Endodermal cell (in vitro differentiated cells): Measurements from ENCODE around the gene ZBTB46. TPM values are rescaled to one million over a fixed set of nuclear protein-coding genes. Genes with fewer than 3 reads are reported as not detected.

Experiments used
- DNase-seq: peaks from one replicate; pipeline ENCODE4 v3.0.0-alpha.2; 2017
- H3K27ac ChIP-seq: 2 replicates; pipeline ENCODE4 v1.5.1; 2013; ENCODE audit warnings: mild to moderate bottlenecking, low read depth, low read length, moderate library complexity
- H3K27me3 ChIP-seq: 2 replicates; pipeline ENCODE4 v1.6.1; 2013; ENCODE audit warnings: mild to moderate bottlenecking, low read length, moderate library complexity; ENCODE audit not compliant: insufficient read depth, control insufficient read depth, poor library complexity, severe bottlenecking
- H3K36me3 ChIP-seq: 2 replicates; pipeline ENCODE4 v1.7.0; 2013; ENCODE audit warnings: mild to moderate bottlenecking, low read length, moderate library complexity; ENCODE audit not compliant: control insufficient read depth, insufficient read depth
- H3K4me1 ChIP-seq: one replicate; pipeline ENCODE4 v1.7.0; 2013; ENCODE audit warnings: low read length; ENCODE audit not compliant: control insufficient read depth, insufficient read depth
- H3K4me3 ChIP-seq: 2 replicates; pipeline ENCODE4 v1.5.1; 2013; ENCODE audit warnings: mild to moderate bottlenecking, low read length, moderate library complexity
- H3K9ac ChIP-seq: 2 replicates; pipeline ENCODE4 v1.6.1; 2013; ENCODE audit warnings: mild to moderate bottlenecking, low read length, moderate library complexity; ENCODE audit not compliant: poor library complexity, severe bottlenecking; ENCODE audit errors: extremely low read depth
- H3K9me3 ChIP-seq: 2 replicates; pipeline ENCODE4 v1.6.1; 2013; ENCODE audit warnings: mild to moderate bottlenecking, low read length, moderate library complexity; ENCODE audit not compliant: control insufficient read depth
- H3K27ac Mint-ChIP-seq: 2 replicates; pipeline ENCODE4 v1.8.0; 2020; ENCODE audit warnings: mixed read lengths
- H3K27me3 Mint-ChIP-seq: 2 replicates; pipeline ENCODE4 v1.8.0; 2021; ENCODE audit warnings: mild to moderate bottlenecking, mixed read lengths; ENCODE audit not compliant: insufficient read depth
- H3K36me3 Mint-ChIP-seq: 2 replicates; pipeline ENCODE4 v1.8.0; 2020; ENCODE audit warnings: low read depth, mixed read lengths
- H3K4me1 Mint-ChIP-seq: 2 replicates; pipeline ENCODE4 v1.8.0; 2020; ENCODE audit warnings: mixed read lengths
- H3K4me3 Mint-ChIP-seq: 2 replicates; pipeline ENCODE4 v1.8.0; 2020; ENCODE audit warnings: mild to moderate bottlenecking, moderate library complexity, mixed read lengths
- H3K9me3 Mint-ChIP-seq: 2 replicates; pipeline ENCODE4 v1.8.0; 2020; ENCODE audit warnings: mild to moderate bottlenecking, mixed read lengths
- WGBS, 2 experiments: methylation state at CpG; one replicate each; pipeline versions ENCODE4 v1.1.5 to v1.1.7; 2013; ENCODE audit warnings: missing lambda C conversion rate in 2 of 2, mixed read lengths in 1 of 2; ENCODE audit not compliant: insufficient coverage in 1 of 2, insufficient read length in 1 of 2; 5-methylcytosine and 5-hydroxymethylcytosine counted together
- total RNA-seq, 2 donors: library from RNA; stranded (reverse); fragmentation: NEBNext Ultra II Directional in 1 of 2; extraction: Animal tissue kit (Norgen Biotek cat#: 25700) in 1 of 2; gene quantifications; 2 replicates in 1 of 2; 3 replicates in 1 of 2; pipeline ENCODE4 v1.2.1, GENCODE V29; 2021
- TF ChIP-seq, protein P1 (sequence below): fragments of 200-600 bp; sonication (generic); conservative IDR thresholded peaks from 2 replicates; pipeline ENCODE4 v1.5.0; 2021; ENCODE audit warnings: antibody characterized with exemption, mild to moderate bottlenecking

ZBTB46 gene
- total RNA-seq, 2 donors from 2014 or later = 24.9 to 25.9 TPM

GRCh38 chr20:63755933-63756647 lies 75.0 kb downstream of the ZBTB46 start:
- Mint-ChIP-seq H3K36me3 (peaks cover 25% of the 10 kb centered on the region), H3K9me3 (peaks cover 2% of the 10 kb centered on the region), H3K27me3 (no peaks in the 10 kb centered on the region), H3K4me3 (no peak overlapping the region), H3K4me1 (peaks cover 5% of the 10 kb centered on the region), H3K27ac (no peak overlapping the region)
- H3K9me3 ChIP-seq = no peaks in the 10 kb centered on the region
- TF ChIP-seq, protein P1, sequence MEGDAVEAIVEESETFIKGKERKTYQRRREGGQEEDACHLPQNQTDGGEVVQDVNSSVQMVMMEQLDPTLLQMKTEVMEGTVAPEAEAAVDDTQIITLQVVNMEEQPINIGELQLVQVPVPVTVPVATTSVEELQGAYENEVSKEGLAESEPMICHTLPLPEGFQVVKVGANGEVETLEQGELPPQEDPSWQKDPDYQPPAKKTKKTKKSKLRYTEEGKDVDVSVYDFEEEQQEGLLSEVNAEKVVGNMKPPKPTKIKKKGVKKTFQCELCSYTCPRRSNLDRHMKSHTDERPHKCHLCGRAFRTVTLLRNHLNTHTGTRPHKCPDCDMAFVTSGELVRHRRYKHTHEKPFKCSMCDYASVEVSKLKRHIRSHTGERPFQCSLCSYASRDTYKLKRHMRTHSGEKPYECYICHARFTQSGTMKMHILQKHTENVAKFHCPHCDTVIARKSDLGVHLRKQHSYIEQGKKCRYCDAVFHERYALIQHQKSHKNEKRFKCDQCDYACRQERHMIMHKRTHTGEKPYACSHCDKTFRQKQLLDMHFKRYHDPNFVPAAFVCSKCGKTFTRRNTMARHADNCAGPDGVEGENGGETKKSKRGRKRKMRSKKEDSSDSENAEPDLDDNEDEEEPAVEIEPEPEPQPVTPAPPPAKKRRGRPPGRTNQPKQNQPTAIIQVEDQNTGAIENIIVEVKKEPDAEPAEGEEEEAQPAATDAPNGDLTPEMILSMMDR = no peak
- H3K36me3 ChIP-seq = peaks cover 12% of the 10 kb centered on the region
- no peak overlapping the region for H3K4me3 ChIP-seq
- DNase-seq = no peak
- no peaks in the 10 kb centered on the region for H3K4me1 ChIP-seq
- H3K27ac ChIP-seq = no peak overlapping the region
- no peaks in the 10 kb centered on the region for H3K27me3 ChIP-seq
- 88 to 94% methylated on average over 15 to 18 of the region's 18 CpGs for WGBS, 2 experiments
- no peak overlapping the region for H3K9ac ChIP-seq

- peaks cover 13% of the 10 kb centered on the region for H3K36me3 Mint-ChIP-seq
- no peak overlapping the region for H3K4me3 ChIP-seq
- no peaks in the 10 kb centered on the region for H3K4me1 ChIP-seq
- H3K27ac Mint-ChIP-seq = no peak overlapping the region
- no peaks in the 10 kb centered on the region for H3K27me3 ChIP-seq
- DNase-seq = no peak
- peaks cover 6% of the 10 kb centered on the region for H3K4me1 Mint-ChIP-seq
- no peak overlapping the region for H3K4me3 Mint-ChIP-seq
- TF ChIP-seq, protein P1 = no peak
- no peak overlapping the region for H3K9ac ChIP-seq
- no peaks in the 10 kb centered on the region for H3K27me3 Mint-ChIP-seq
- H3K9me3 ChIP-seq = no peaks in the 10 kb centered on the region
- H3K27ac ChIP-seq = no peak overlapping the region
- peaks cover 2% of the 10 kb centered on the region for H3K9me3 Mint-ChIP-seq
- 81 to 84% methylated on average over 5 to 15 of the region's 16 CpGs for WGBS, 2 experiments
- H3K36me3 ChIP-seq = peaks cover 12% of the 10 kb centered on the region
These were observed 77.1 kb downstream of the ZBTB46 start for GRCh38 chr20:63754008-63754407.

- Histone ChIP-seq H3K4me3 (no peak overlapping the region), H3K9ac (no peak overlapping the region), H3K27me3 (no peaks in the 10 kb centered on the region), H3K9me3 (no peaks in the 10 kb centered on the region), H3K36me3 (peaks cover 12% of the 10 kb centered on the region), H3K4me1 (no peaks in the 10 kb centered on the region), H3K27ac (no peak overlapping the region)
- H3K9me3 Mint-ChIP-seq = peaks cover under 1% of the 10 kb centered on the region
- peaks cover 6% of the 10 kb centered on the region for H3K4me1 Mint-ChIP-seq
- DNase-seq = no peak
- no peak overlapping the region for H3K27ac Mint-ChIP-seq
- H3K36me3 Mint-ChIP-seq = peaks cover 12% of the 10 kb centered on the region
- TF ChIP-seq, protein P1 = no peak
- no peak overlapping the region for H3K4me3 Mint-ChIP-seq
- WGBS, 2 experiments = 89 to 94% methylated on average over 10 to 13 of the region's 13 CpGs
- H3K27me3 Mint-ChIP-seq = no peaks in the 10 kb centered on the region
These were observed 77.7 kb downstream of the ZBTB46 start for GRCh38 chr20:63753381-63753780.
